ENCODE data around the gene PPM1A.
"Not testable (repeated sequence)": the region's sequence is repeated elsewhere in the genome, so short reads cannot be mapped to it uniquely, and the experiment has no call there.

The PPM1A gene

DNA sequence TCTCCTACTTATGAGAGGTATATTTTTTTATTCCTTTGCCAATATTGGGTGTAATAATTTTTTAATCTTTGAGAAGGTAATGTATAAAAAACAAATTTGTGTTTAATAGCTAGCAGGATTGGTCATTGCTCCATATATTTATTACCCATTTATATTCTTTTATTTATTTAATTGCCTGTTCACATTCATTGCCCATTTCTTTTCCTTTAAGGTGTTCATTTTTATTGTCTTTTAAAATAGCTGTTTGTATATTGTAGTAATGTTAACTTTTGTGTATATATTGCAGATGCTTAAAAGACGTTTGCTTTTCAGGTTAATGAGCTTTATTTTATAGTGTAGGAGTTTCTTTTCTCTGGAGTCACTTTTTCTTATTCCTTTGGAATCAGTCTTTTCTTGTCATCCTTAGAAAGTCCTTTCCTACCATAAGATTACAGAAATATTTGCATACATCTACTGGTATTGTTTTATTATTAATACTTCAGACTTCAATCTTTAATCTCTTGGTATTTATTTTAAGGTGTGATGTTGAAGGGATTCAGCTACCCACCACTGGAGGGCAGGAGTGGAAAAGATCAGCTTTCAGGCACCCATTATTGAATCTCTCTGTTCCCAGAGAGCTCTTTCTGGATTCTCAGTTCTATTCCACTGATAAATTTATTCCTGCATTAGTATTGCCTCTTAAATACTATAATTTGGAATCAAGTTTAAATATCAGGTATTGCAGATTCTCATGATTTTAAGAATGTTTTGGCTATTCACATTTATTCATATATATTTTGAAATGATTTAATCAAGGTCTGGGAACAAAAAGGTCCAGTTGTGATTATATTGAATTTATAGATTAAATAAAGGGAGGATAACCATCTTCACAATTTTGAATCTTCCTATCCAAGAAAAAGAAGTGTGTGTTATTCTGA, 17.3 kb downstream of the PPM1A start:
- no peak for DNase-seq (ENCODE audit: low read depth, low spot score)

DNA sequence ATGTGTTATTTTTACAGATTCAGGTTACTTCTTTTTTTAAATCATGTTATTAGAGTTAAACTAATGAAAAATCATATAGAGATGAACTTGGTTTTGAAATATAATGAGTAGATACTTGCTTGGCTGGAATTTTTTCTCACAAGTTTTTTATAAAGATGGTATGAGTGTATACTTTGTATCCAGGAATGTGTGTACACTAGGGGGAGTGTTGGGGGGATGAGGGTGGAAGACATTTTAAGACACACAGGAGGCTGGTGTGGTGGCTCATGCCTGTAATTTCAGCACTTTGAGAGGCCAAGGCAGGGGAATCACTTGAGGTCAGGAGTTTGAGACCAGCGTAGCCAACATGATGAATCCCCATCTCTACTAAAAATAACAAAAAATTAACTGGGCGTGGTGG, 23.2 kb downstream of the PPM1A start:
- no peak for DNase-seq (ENCODE audit: low read depth, low spot score)

DNA sequence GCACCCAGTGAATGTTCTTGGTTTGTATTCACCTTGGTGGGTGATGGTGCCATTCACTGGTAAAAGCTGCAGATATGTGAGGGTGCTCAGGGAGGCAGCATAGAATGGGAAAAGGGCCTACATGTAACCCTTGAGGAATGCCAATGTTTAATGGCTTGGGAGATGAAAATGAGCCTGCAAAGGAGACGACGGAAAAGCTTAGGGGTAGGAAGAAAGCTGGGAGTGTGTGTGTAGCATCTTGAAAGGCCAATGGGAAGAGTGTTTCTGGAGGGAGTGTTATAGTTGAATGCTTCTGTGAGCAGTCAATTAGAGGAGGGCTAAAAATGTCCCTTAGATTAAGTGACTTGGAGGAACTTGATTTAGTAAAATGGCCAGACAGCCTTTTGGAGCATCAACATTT, 24.9 kb downstream of the PPM1A start:
- DNase-seq (ENCODE audit: low read depth, low spot score), result no peak

DNA sequence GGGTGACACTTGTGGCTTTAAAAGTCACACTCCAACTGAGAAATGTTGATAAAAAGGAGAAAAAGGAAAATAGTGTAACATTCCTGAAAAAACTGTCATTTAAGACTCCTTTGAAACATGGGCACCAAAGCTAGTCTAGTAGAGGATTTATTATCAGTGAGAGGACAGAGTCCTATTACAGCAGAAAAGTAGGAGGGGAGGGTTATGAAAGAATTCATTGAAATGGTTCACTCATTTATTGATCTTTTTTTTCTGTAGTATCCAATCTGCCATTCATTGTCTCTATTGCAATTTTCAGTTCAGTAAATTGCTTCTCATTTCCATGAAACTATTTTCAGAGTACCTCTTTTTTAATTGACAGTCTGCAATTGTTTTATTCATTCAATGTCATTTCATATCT, 25.4 kb downstream of the PPM1A start:
- no peak for DNase-seq (ENCODE audit: low read depth, low spot score)

DNA sequence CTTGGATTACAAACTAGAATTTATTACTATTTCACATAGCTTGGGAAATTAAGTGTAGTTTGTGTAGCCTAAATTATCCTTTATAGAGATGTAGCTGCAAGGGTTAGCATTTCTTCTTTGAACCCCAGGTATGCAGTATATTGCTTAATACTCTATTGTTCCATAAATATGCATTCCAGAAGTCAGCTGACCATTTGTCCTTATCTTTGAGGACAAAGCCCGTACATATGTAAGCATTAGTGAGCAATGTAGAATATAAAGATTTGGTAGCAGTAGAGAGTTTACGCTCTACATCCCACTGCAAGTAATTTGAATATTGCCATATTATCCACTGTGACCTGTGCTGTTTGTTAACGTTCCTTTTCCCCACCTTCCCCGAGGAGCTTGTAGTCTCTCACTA, 26.9 kb downstream of the PPM1A start:
- DNase-seq (ENCODE audit: low read depth, low spot score), result no peak

DNA sequence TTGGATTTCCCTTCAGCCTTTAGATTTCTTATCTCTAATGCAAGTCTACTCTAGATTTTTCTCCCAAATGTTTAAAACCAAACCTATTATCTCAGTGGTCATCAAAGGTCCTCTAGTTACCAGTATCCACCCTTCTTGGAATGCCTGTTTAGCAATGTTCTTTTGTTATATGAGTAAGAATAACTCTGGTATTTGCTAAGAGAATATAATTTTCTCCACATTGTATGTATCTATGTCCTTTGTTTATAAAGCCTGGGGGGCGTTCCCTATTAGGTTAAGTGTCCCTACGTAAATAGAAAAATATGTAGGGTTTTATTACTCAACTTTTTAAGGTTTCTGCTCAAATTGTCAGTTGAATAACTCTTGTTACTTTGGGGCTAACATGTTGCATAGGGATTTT, 27.3 kb downstream of the PPM1A start:
- DNase-seq (ENCODE audit: low read depth, low spot score), result no peak

DNA sequence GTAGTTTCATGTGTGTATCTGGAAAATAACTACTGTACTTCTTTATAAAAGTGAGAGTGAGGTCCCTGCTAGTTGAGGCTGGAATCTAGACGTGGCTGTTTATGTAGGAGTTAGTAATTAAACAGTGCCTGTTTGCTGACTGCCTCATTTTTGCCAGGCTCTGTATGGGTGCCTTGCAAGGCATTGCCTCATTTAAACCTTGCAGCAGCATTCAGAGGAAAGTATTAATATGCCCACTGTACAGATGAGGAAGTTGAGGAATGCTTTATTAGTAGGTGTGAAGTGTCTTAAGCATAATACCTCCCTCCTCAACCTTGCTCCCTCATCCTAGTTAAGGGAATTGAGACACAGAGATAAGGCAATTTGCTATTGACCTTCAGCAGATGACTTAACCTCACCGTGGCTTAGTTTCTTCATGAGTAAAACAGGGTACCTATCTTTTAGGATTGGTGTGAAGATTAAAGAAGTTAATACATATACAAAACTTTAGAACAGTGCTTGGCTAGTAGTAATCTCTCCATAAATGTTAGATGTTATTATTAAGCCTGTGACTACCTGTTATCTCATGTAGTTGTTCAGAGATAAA, 28.7 kb downstream of the PPM1A start:
- DNase-seq (ENCODE audit: low read depth, low spot score), result no peak

DNA sequence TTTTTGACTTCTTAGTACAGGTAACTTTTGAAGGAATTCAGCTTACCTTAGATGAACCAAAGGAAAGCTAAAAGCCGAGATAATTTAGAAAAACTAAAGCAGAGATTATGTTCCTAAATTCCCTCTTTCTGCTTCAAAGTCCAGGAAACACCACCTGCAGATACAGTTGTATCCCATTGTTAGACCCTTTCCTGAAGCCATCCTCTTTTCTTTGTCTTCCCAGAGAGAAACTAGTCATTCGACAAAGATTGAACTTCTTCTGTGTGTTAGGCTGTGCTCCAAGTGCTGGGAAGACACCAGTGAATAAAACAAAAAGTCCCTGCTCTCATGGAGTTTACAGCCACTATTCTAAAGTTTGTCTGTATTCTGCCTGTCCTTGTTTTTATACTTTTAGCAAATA, 29.3 kb downstream of the PPM1A start:
- DNase-seq (ENCODE audit: low read depth, low spot score), result no peak

DNA sequence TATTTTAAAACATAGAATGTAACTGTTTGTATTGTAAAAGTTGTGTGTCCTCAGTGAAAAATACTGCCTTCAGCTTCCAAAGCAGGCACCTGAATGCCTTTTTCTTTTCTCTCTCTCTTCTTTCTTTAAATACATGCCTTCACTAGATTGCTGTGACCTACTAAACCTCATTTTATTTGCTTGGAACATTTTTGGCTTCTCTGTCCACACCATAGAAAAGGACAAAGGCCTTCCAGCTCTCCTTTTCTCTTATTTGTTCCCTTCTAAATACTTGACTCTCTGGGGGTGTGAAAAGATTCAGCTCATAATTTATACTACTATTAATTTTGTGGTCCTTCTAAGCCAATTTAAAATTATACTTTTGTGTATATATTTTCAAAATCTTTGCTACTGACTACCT, 38.4 kb downstream of the PPM1A start:
- no peak for DNase-seq (ENCODE audit: low read depth, low spot score)

DNA sequence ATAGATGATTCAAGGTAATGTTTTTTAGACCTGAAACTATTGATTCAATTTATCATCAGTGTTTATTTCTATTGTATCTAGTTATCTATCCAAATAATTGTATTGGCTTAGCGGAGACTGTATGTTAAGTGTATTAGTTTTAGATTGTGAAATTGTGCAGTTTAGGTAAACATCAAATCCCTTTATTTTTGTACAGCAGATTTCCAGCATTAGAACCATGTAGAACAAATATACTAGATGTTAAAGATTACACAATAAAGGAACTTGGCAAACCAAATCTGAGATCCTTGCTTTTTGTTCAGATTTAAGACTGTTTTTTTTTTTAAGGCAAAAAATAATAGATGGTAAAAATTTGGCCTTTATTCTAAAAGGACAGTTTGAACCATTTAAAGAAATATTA, 39.3 kb downstream of the PPM1A start:
- no peak for DNase-seq (ENCODE audit: low read depth, low spot score)

DNA sequence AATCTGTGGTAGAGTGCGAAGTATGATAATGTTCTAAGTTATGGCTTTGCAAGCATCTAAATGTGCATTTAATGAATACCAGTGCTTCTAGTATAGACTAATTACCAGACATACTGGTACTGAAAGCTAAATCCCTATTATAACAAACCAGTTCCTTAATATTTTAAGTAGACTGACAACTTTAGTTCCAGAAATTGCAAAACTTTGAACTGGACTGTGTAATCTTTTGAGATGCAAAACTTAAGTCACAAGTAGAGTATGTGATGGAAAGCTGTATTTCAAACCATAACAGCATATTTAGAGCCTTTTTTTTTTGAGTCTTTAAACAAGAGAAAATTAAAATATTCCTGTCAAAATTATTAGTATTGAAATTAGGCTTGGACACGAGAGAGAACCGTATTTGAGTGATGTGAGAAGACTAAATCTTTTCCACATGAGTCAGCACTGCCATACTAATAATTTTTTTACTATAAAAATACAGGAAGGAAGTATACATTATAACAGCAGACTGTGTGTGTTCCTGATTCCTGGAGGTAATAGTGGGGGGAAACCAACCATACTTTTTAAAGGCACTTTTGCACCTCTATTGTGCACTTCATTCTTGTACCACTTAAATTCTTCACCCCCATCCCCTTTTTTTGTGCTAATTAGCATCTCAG, 45.5 kb downstream of the PPM1A start:
- no peak for DNase-seq (ENCODE audit: low read depth, low spot score)

DNA sequence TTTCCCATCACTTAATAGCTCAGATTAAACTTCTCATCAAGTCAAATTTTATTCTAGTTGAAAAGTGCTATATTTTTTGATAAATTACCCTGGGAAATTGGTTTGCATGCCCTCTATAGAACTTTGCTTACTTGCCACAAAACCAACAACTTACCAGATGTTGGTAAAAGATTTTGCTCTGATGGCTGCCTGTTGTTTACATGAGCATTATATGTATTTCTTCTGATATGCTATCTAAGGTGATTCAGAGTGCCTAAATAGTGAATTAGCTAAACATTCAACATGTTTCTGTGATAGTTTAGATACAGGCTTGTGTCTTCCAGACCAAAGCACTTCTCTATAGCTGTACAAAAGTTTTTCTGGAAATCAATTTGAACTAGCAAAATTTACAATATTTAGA, 51.0 kb downstream of the PPM1A start:
- no peak for DNase-seq (ENCODE audit: low read depth, low spot score)

DNA sequence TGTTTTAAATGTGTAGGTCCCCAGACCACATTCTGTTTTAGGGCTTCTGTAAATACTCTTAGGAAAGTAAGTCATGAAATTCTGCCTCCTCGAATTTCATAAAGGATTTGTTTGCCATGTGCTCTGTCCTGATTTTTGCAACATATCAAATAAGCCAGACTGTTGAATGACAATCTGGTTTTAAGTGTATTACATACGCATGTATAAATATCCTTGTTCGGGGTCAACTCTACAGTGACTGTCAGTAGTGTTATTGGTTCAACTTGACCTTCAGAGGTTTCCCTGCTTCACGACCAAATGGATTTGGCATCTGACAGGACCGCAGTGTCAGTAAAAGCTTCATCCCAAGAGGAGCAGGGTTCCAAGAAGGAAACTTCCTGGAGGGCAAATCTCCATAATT, 52.7 kb downstream of the PPM1A start:
- DNase-seq (ENCODE audit: low read depth, low spot score), result no peak

DNA sequence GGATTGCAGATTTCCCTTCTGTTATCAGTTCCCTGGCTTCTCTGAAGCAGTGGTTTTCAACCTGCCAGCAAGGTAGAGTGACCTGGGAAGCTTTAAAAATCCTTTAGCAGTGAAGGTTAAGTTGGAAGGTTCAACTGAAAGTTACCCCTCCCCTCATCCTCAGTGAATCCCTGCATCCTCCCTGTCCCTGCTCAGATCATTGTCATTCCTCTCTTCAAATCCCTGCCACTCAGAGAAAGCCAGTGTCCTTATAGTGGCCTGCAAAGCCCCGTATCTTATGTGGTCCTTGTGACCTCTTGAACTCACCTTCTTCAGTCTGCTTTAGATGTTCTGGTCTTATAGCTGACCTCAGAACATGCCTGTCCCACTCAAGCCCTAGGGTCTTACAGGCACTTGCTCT, 53.6 kb downstream of the PPM1A start:
- DNase-seq (ENCODE audit: low read depth, low spot score), result no peak

DNA sequence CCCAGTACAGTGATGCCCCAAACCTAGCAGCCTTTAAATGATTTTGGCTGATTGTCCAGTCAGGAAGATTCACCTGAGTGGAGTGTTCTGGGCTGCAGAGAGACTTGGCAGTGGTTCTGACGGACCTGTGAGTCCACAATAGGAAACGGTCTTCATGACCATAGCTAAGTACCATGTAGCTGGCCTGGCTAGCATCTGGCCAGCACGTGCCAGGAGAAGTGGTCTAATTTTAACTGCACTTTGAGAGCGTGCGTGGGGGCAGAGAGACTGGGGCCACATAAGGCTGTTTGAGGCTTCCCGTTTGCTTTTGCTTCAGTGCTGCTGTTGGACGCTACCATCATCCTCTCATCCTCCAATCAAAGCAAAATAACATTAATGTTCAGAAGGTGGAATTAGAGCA, 54.7 kb downstream of the PPM1A start:
- DNase-seq (ENCODE audit: low read depth, low spot score), result no peak

DNA sequence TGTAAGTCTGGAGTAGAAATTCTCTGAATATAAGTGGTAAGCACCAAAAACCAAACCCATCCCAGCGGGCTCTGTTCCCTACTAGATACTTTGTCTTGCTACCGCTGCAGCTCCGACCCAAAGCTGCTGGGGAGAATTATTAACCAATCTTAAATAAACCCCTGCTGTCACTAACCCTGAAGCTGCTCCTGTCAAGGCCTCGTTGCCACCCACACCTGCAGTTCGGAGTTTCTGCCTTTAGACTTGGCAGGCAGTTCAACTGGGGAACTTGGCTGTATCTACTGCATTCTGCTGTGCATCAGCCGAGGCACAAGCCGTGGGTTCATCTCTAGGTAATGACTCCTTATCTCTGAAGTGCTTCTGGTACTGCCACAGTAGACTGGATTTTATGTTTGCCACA, 55.5 kb downstream of the PPM1A start:
- DNase-seq (ENCODE audit: low read depth, low spot score), result no peak

DNA sequence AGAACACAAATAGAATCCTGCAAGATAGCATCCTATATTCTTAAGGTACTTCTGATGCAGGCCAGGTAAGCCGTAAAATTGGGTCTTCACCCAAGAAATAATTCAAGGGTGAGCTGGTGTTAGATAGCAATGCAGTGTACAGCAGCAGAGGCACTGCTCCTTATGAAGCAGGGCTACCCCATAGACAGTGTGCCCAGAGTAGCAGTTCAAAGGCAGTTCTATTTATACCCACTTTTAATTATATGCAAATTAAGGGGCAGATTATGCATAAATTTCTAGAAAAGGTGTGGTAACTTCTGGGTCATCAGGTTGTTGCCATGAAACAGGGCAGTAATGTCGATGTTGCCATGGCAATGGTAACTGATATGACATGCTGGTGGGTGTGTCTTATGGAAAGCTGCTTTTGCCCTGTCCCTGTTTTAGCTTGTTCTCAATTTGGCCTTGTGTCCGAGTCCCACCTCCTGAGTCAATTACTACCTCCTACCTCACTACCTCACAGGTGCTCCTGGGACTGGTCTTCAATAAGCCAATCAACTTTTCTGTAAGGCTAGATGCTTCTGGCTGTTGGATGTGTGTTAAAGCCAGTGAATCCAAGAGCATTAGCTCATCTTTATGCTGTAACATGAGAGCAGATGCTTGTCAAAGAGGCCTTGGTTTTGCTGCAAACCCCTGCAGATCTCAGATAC, 61.0 kb downstream of the PPM1A start:
- no peak for DNase-seq (ENCODE audit: low read depth, low spot score)

DNA sequence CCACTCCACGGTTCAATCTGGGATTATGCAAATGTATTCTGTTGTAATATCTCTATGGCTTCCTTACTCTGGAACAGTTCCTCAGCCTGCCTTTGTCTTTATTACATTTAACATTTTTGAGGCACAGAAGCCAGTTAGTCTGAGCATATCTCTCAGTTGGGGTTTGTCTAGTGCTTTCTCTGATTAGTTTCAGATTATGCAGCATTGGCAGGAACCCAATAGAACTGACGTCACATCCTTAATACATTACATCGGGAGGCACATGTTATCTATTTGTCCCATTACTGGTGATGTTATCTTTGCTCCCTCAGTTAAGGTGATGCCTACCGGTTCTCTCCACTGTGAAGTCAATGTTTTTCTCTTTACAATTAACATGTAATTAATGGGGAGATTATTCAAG, 62.4 kb downstream of the PPM1A start:
- no peak for DNase-seq (ENCODE audit: low read depth, low spot score)

DNA sequence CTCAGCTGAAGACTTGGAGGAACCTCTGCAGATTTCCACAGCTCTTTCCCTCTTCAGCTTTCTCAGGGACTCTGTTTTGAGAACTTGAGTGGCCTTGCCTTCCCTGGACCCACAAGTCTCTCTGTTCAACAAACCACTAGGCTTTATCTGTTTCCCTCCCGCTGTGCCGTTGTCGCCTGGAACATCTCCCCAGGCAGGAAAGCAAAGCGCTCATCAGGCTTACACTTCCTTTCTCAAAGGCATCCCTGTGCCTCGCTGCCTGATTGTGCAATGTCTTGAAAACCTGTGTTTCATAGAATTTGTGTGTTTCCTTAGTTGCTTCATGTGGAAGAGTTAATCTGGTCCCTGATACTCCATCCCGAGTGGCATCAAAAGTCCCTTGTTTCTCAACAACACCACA, 64.1 kb downstream of the PPM1A start:
- DNase-seq (ENCODE audit: low read depth, low spot score), result no peak

DNA sequence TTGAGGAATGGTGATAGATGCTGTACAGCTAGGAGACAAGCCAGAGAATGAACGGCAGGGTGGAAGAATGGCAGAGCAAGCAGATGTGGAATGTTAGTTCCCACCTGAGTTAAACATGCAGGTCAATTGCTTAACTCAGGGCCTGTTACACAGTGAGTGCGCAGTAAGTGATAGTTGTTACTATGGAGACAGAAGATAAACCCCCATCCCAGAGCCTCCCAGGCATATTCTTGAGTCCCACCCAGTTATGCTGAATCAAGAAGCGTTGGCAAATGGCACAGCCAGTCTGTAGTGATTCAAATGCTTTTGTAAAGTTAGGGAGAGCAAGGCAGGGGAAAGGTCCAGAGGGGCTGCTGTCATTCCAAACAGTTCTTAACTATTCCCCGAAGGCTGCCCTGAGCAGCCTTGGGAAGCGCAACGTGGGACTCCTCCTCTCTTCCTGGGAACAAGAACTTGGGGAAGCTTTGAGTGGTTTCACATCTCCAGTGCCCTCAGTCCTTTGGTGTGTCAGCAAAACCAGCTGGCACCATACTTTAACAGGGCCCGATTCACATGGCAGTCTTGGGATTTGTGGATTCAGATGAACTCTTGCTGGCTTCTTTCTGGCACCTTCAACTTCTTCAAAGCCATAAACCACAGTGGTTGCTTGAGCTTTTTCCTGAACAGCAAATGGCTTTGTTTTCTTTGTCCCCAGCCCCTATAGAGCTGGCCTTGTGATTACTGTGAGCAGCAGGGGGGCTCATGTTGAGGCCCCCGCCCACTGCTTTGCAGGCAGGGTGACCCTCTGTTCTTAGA, 66.4 kb downstream of the PPM1A start:
- no peak for DNase-seq (ENCODE audit: low read depth, low spot score)

DNA sequence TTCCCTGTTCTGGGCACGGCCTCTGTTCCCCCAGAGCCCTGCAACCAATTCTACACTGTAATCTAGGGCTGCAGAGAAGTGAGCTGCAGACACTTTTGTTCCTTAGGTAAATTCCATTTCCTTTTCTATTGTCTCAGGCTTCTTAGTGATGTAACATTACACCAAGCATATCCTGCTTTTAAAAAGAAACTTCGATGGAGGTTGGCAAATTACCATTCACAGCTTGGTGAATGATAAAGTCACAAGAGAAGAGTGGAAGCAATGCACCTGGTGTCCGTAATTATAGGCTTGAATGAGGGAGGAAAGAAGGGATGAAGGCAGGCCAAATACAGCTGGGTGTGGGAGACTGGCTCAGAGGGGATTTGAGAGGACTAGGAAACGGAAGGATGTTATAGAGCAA, 68.6 kb downstream of the PPM1A start:
- no peak for DNase-seq (ENCODE audit: low read depth, low spot score)

DNA sequence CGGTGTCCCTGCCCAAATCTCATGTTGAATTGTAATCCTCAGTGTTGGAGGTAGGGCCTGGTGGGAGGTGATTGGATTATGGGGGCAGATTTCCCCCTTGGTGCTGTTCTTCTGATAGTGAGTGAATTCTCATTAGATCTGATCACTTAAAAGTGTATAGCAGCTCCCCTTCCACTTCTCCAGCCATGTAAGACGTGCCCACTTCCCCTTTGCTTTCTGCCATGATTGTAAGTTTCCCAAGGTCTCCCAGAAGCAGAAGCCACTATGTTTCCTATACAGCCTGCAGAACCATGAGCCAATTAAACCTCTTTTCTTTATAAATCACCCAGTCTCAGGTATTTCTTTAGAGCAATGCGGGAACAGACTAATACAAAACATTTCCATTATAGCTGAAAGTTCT, 71.8 kb downstream of the PPM1A start:
- DNase-seq (ENCODE audit: low read depth, low spot score), result not testable (repeated sequence)

Data from brain pericyte (primary cell).